Ovary (tissue), 3 donors: ENCODE results near the gene FZD8.

Experiments used
- CTCF ChIP-seq, 3 donors: fragments of 450-650 bp in 2 of 3; fragments of 200-600 bp in 1 of 3; IDR thresholded peaks; one replicate each; pipeline versions ENCODE4 v1.5.1 to v1.8.0; 2016 to 2022; ENCODE audit warnings: antibody characterized with exemption in 3 of 3, mild to moderate bottlenecking in 1 of 3
- POLR2A ChIP-seq: fragments of 450-650 bp; IDR thresholded peaks from one replicate; pipeline ENCODE4 v1.6.1; 2017; ENCODE audit warnings: antibody characterized with exemption, mild to moderate bottlenecking, moderate library complexity
- donor health status: DM: no; HTN: no; CAD: no.

GRCh38 chr10:35668865-35669650 is 27.0 kb upstream of the FZD8 start:
- TF ChIP-seq CTCF (IDR thresholded peaks at IDR 0.05) (no peak), POLR2A (no peak)
